GM19240 (cell line): ENCODE data around the gene GLTP.
"Not testable (repeated sequence)": the region's sequence is repeated elsewhere in the genome, so short reads cannot be mapped to it uniquely, and the experiment has no call there.

Source experiments
- DNase-seq: peaks from one replicate; pipeline ENCODE4 v3.0.0; 2011; ENCODE audit warnings: low spot score; ENCODE audit not compliant: insufficient read length

Gene GLTP

DNA sequence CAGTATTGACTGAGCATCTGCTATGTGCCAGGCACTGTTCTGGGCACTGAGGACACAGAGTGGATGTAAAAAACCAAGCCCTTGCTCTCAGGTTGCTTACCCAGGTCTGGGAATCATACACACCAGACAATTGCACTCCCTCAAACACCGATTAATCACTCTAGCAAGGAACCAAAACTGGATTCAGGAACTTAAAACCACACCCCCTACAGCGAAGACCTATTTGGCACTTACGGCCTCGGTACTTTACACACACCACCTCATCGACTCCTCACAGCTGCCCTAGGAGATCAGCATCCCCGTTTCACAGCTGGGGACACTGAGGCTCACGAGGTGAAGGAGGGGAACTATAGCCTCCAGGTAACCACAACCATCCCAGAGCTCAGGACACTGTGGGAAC, 1.6 kb downstream of the GLTP start:
- no peak for DNase-seq

DNA sequence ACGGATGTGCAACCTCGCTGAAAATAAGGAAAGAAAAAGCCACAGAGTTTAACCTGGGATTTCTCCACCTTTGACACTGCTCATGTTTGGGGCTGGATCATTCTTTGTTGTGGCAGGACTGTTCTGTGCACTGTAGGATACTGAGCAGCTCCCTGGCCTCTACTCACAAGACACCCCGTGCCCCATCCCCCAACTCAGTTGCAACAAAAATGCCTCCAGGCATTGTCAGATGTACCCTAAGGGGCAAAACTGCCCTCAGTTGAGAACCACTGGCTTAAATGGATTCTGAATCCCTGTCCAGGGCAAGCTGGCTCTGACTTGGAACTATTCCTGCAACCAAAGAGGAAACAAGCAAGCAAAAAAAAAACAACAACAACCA, 2.1 kb downstream of the GLTP start:
- no peak for DNase-seq

DNA sequence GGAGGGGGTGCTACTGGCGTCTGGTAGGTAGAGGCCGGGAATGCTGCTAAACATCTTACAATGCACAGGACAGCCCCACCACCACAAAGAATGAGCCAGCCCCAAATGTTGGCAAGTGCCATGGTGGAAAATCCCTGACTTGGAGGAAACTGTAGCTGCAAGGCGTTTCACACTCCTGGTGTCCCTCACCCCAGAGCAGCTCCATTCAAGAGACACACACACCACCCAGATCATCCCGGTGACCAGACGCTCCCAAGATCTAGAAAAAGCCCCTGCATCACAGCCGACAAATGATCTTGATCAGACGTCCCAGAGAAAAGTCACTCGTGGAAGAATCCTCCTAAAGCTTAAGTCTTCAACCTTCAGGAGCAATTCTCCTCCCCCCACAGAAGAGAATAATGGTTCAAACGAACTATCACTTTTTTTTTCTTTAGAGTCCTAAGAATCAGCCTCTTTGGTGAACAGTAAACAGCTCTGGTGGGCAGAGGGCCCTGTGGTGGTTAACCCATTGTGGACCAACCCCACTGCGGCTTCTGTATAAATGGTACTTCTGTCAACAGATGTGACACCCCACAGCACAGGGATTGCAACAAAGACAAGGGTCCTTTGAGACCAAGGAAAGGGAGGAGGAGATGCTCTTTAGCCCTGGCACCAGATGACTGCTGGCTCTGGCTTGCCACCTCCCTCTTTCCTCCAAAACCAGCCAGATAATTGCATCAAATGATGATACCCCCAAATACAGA, 2.7 kb downstream of the GLTP start:
- no peak for DNase-seq

DNA sequence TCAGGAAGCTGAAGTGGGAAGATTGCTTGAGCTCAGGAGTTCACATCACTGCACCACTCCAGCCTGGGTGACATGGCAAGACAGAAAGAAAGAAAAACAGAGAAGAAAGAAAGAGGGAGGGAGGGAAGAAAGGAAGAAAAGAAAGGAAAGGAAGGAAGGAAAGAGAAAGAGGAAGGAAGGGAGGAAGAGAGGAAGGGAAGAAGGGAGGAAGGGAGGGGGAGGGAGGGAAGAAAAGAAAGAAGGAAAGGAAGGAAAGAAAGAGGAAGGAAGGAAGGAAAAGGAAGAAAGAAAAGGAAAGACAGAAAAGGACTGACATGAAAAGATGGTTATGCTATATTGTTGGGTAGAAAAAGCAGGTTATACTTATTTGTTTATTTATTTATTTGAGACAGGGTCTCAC, 3.9 kb downstream of the GLTP start:
- no peak for DNase-seq

DNA sequence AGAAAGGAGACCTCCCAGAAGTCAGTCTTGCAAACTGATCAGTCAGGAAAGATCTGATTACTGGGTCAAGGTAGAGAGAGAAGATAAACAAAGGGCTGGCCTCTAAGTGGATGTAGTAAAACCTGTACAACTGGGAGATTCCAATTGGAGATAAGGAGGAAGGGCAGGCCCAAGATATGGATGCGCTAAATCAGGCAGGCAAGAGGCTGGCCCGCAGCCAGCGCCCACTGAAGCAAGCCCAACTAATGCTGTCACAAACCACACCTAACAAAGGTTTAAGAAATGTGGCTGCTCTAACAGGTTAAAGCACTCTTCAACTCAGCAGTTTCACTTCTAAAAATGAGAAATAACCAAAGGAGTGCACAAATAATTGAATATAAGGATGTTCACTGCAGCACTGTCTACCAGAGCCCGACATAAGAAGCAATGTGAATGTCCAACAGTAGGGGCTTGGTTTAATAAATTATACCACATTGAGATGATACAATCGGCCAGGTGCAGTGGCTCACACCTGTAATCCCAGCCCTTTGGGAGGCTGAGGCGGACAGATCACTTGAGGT, 4.7 kb downstream of the GLTP start:
- no peak for DNase-seq

DNA sequence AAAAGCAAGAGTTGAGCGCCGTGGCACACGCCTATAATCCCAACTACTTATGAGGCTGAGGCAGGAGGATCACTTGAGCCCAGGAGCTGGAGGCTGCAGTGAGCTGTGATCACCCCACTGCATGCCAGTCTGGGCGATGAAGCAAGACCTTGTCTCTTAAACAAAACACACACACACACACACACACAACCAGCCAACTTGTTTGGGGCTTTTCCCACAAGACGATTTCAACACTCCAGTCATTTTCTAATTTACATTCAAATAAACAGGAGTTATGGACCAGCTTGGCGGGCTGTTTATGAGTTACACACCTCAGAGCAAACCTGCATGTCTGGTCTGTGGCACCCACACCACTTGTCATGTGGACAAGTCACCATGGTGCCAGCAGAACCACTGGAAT, 6.7 kb downstream of the GLTP start:
- no peak for DNase-seq

DNA sequence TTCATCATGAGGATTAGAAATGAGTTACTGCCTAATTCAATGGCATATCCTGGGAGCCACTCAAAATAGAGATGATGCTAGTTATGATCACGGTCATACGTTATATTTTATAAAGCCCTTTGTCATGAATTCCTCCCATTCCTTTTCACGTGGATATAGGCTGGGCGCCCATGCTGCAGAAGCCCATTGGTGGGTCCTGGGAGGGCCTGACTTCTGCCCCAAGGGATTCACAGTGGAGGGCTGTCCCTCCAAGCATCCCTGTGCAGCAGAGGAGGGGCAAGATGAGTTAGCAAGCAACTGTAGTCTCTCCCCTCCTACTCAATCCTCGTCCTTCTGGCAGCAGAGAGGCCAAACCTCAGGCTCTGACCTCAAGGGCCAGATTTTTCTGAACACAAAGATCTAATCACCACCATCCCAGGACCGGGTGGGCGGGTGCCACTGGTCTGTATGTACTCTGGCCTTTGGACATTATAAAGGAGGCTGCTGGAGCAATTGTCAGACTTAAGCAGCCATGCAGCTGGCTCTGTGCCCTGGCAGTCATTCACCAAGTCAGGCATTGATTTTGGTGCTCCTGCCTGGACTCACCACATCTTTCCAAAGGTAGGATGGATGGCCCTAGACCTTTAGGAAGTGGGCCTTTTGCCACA, 8.6 kb downstream of the GLTP start:
- DNase-seq: no peak

DNA sequence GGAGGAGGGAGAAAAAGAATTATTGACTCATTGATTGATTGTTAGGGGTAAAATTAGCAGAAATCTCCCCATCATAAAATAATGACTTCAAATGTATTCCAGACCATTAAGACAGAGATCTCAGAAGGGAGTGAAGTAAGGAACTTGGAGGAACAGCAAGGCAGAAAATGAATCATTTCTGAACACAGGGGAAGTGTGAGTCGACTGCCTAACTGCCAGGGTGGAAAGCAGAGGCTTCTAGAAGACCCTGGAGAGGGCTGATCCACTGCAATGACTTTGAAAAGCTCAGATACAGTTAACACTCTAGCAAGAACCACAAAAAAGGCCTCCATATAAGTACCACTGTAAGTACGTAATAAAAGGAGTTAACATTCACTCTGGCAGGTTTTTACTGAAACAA, 9.7 kb downstream of the GLTP start:
- DNase-seq: no peak

DNA sequence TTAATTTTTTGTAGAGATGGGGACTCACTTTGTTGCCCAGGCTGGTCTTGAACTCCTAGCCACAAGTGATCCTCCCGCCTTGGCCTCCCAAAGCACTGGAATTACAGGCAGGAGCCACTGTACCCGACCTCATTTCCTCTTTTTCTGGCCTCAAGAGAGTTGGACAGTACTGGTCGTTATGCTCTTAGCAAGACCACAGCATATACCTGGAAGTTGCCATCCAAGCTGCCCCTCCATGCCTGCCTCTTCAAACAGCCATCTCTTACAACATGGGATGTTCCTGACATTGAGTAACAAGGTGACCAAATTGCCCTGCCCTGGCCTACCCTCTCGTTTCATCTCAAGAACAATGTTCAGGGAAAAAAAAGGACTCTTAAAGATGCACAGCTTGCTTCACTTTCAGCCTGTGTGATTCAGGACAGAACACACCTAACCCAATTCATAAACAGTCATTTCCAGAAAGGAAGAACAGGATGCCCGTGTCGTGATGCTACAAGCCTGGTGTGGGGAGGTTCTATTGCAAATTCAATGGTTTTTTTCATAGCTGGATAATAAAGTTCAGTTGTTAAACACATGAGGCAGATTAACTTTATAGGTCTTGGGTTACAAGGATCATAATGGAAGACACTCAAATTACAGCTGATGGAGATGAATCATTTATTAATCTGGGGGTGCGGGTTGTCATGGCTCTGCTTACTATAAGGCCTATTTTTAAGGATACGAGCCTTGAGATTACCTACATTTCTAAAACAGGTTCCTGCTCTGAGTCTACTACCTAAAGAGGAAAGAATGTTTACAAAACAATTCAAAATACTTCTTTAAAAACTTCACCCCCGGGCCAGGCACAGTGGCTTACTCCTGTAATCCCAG, 11.9 kb downstream of the GLTP start:
- DNase-seq: no peak

DNA sequence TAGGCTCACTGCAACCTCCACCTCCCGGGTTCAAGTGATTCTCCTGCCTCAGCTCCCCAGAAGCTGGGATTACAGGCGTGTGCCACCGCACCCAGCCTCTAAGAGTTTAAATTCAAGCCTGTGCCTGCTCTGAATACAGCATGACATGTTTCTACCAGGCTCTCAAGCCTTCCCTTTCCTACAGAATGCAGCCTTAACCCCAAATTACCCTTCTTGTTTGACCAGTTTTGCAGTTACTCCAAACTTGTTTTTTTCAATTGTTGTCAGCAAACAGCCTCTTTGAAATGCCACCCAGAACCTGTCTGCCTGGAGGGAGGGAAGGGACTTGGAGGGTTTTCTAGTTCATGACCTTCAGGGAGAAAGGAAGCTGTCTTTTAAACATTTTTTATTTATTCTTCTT, 15.4 kb downstream of the GLTP start:
- DNase-seq: no peak

DNA sequence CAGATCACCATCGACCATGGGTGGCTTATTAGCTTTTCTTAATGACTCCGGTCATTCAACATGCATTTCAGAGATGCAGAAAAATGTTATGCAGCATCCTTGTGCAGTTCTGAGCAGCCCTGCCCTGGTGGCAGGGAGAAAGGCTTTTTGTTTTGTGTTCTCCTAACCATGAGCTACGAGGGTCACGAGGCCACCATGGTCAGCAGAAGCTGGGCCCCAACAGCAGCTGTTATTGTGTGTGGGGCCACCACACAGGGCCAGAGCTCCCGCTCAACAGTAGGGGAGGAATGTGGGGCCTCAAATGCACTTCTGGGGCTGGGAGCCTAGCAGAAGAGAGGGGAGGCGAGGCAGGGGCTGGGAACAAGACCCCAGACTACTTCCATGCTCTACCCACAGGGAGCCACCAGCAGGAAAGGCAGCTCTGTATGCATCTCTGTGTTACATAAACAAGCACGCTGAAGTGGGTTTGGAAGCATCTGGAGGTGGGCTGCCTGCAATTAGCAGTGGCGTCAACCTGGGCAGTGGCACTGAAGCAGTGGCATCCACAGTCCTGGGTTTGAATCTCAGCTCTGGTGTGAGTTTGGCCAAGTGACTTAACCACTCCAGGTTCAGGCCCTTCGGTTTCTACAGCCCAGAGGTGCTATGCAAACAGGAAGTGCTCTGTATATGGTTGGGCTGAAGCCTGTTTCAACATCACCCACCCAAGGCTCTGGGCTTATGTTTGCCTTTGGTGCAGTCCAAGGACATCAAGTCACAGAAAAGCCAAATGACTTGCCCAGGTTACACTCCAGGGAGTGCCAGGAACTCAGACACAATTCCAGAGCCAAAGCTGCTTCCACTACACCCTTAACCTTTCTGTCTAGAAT, 16.3 kb downstream of the GLTP start:
- DNase-seq: no peak

DNA sequence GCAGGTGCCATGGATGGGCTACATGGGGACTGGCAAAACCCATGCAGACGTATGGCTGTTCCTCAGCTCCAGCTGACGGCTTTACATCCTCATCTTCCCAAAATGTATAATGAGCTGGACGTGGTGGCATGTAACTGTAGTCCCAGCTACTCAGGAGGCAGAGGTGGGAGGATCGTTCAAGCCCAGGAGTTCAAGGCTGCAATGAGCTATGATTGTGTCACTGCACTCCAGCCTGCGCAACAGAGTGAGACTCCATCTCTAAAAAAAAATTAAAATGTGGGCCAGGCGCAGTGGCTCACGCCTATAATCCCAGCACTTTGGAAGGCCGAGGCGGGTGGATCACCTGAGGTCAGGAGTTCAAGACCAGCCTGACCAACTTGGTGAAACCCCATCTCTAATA, 17.9 kb downstream of the GLTP start:
- DNase-seq: not testable (repeated sequence)

DNA sequence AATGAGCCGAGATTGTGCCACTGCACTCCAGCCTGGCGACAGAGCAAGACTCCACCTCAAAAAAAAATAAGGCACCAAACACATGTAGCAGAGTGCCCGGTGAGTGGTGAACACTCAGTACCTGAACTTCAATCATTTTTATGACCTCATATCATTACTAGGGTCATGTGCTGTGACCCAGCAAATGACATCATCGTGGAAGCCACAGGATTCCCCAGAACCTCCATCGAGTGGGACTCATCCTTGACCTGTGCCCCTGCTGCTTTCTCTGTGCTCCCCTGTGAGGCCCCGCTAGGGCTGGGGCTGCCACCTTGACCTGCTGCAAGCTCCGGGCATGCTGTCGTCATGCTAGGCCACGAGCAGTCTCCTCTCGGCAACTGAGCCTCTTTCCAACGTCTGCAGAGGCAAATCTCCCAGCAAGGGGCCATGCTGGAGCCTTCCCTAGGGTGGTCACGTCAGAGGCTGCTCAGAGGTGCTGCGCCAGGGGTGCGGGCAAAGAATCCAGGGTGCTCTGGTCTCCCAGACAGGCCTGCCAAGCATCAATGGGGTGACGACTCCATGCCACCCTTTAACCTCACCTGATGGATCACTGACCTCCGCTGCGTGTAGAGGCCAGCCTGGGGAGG, 18.5 kb downstream of the GLTP start:
- DNase-seq: no peak

DNA sequence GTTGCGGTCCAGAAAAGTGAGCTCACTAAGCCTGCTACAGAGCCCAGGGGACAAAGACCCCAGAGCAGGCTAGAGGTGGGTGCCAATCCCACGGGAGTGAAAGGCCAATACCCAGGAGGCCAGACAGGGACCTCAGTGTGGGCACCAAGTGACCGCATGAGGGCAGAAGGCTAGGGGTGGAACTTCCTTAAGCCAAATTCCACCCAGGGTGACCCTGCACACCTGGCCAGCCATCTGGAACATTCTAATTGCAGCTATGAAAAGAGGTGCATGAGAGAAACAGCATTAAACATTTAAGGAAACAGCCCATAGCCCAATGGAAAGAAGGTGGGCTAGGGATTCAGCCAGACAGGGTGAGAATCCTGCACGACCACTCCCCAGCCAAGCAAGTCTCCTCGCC, 19.4 kb downstream of the GLTP start:
- DNase-seq: no peak

DNA sequence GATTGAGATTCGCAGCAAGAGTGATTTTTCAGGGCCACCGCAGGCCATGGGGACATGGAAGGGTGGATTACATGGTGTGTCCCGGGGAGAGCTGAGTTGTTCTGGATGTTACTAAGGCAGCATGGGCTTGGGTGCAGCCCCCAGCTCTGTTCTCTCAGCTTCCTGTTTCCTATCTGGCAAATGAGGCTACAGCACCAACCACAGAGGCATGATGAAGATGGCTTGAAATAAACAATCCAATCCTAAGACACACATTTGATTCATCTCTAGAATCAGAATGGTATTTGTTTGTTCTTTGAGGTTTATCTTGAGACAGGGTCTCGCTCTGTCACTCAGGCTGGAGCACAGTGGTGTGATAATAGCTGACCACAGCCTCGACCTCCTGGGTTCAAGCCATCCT, 21.6 kb downstream of the GLTP start:
- no peak for DNase-seq

DNA sequence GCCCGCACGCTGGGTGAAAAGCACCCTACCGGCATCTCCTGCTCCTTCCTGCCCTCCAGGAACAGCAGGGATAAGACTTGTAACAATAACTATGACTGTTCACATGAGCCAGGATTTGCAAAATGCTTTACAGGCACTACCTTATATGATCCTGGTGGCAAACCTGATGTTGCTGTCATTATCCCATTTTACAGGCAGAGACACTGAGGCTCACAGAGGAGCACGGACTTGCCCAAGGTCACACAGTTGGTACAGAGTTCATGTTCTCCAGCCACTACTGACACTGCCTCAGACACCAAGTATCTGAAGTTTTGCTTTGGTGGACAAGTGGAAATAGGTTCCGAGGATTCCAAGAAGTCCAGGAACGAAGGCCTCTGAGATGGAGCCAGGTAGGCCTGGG, 22.6 kb downstream of the GLTP start:
- no peak for DNase-seq

DNA sequence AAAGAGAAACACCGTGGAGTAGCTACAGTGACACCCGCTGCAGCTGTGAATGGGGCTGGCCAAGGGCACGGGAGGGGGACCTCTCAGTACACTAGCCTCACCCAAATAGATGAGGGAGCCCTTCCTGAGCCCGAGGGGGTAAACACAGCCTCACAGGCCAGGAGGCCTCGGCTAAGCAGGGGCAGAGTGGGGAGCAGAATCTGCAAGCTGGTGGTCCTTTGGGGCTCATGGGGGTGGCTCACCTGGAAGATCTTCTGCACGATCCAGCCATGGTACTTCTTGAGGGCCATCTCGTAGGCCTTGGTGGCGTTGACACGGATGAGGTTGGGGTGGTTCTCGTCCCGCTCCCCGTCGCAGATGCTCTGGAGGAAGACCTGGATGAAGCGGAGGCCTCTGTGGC, 25.0 kb downstream of the GLTP start:
- DNase-seq: no peak

DNA sequence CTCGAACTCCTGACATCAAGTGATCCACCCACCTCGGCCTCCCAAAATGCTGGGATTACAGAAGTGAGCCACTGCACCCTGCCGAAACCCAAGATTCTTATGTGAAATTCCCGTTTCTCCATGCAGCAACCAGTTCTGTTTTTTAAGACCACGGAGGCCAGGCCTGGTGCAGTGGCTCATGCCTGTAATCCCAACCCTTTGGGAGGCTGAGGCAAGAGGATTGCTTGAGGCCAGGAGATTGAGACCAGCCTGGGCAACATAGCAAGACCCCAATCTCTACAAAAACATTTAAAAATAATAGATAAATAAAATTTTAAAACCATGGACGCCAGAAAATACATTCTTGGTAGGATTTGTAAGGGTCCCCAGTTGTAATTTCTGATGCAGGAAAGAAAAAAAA, 29.8 kb downstream of the GLTP start:
- not testable (repeated sequence) for DNase-seq

DNA sequence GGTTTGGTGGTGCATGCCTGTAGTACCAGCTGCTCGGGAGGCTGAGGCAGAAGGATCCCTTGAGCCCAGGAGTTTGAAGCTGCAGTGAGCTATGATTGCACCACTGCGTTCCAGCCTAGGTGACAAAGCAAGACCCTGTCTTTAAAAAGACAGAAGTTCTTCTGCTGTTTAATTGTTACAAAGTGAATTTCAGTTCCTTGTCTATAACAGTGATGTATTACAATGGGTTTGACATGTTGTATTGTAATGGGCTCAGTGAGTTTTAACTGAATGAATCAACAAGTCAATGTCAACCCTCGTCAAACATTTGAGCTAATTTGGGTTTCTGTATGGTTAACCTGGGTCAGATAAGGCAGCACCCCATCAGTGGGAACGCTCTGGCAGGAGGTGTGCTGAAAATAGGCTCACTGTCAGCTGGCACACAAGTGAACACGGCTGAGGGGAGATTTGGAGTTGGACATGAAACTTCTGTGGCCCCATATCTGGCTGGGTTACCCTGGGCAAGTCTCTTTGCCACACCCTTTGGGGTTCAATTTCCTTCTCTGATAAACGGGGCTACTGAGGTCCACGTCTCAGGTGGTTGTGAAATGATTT, 33.1 kb downstream of the GLTP start:
- DNase-seq: no peak

DNA sequence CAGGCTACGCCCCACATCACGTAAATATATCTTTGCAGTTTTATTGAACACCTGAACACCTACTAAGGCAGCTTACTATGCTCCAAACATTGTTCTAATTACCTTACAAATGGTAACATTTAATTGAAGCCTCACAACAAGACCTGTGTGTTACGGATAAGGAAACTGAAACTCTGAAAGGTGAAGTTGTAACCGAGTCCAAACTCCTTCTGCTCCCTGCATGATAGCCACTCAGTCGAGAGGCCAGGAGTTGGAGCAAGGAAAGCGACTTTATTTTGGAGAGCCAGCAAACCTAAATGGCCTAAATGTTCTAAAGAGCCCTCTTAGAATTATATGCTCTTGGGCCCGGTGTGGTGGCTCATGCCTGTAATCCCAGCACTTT, 34.5 kb downstream of the GLTP start:
- DNase-seq: no peak
